Measurements from ENCODE around the gene C2CD2. TPM values are rescaled to one million over a fixed set of nuclear protein-coding genes. Genes with fewer than 3 reads are reported as not detected.

C2CD2 gene
- total and polyA plus RNA-seq, 2 of the 4 experiments (the other 2 are of a cell fraction), result 15.6 to 25.3 TPM

GRCh38 chr21:41991659-41992058 is 37.8 kb upstream of the C2CD2 start:
- 97% methylated on average over 11 of the region's 16 CpGs; no CpG with 5 or more reads in 1 of the 2 experiments for WGBS, 2 experiments (ENCODE audit: extremely low coverage in 2 of 2, insufficient read length in 1 of 2)
- CTCF ChIA-PET, result no interaction called here
- POLR2A ChIA-PET (ENCODE audit: unreplicated experiment), result no interaction called here

More at GRCh38 chr21:41991659-41992058, 37.8 kb upstream of the C2CD2 start:
- DNase-seq, result no peak
- no peak overlapping the region for H3K4ac ChIP-seq (ENCODE audit: low read depth, low read length)
- TF ChIP-seq BHLHE40 (IDR thresholded peaks at IDR 0.05; ENCODE audit: low read depth, low read length) (no peak), ELK1 (IDR thresholded peaks at IDR 0.05; ENCODE audit: borderline replicate concordance, low read depth, low read length) (no peak), CTCF (conservative IDR thresholded peaks at IDR 0.05; ENCODE audit: low read depth, low read length) (no peak), FOS (IDR thresholded peaks at IDR 0.05; ENCODE audit: low read depth, low read length) (no peak), MAZ (IDR thresholded peaks at IDR 0.05; ENCODE audit: borderline replicate concordance, low read depth, low read length) (no peak), NFE2L2 (IDR thresholded peaks at IDR 0.05; ENCODE audit: low read depth, low read length) (no peak), MXI1 (IDR thresholded peaks at IDR 0.05; ENCODE audit: borderline replicate concordance, low read depth, low read length) (no peak), RCOR1 (IDR thresholded peaks at IDR 0.05; ENCODE audit: insufficient replicate concordance, low read length) (no peak), MAFK (IDR thresholded peaks at IDR 0.05; ENCODE audit: low read depth, low read length) (no peak), CHD1 (IDR thresholded peaks at IDR 0.05; ENCODE audit: low read depth, low read length) (no peak), CEBPB (IDR thresholded peaks at IDR 0.05; ENCODE audit: low read depth, low read length) (no peak)
- no peak for ATAC-seq (ENCODE audit: low read depth)
- H2BK120ac ChIP-seq (ENCODE audit: low read depth, low read length), result no peak overlapping the region
- no TSS peak for BruUV-seq (replicated peaks)
- H2AK5ac ChIP-seq (ENCODE audit: low read depth, low read length), result no peak overlapping the region
- H3K9ac ChIP-seq (ENCODE audit: low read depth, low read length), result no peak overlapping the region
- no peak overlapping the region for H3K4me3 ChIP-seq (ENCODE audit: insufficient read depth, low read depth, low read length)
- peaks cover 20 to 34% of the 10 kb centered on the region in 2 experiments; a peak in 3 of 4 replicates for H3K79me1 ChIP-seq (ENCODE audit: low read depth in 1 of 2, low read length in 2 of 2)
- H2BK15ac ChIP-seq (ENCODE audit: low read depth, low read length), result no peak overlapping the region
- intact Hi-C loops (cut with micrococcal nuclease) (no loop called here), in situ Hi-C loops (cut with MboI; ENCODE audit: low sequenced_read_pairs) (no loop called here), dilution Hi-C loops (cut with HindIII; ENCODE audit: low sequenced_read_pairs, unreplicated experiment) (no loop called here)
- no peak overlapping the region for H2AK9ac ChIP-seq (replicated peaks; ENCODE audit: low read depth, low read length, poor library complexity)
- no peak overlapping the region for H3K18ac ChIP-seq (ENCODE audit: low read depth, low read length)
- no peak overlapping the region for H4K91ac ChIP-seq (ENCODE audit: insufficient read depth, low read depth, low read length)
- no peak overlapping the region for H2BK20ac ChIP-seq (ENCODE audit: low read depth, low read length)
- H3K27ac ChIP-seq (ENCODE audit: insufficient read depth, low read length), result no peak overlapping the region
- H4K20me1 ChIP-seq (ENCODE audit: insufficient read depth, low read length), result peaks cover 5% of the 10 kb centered on the region; the same call in 1 of the 2 replicates
- peaks cover 28% of the 10 kb centered on the region for H3K36me3 ChIP-seq (ENCODE audit: control insufficient read depth, insufficient read depth, low read length)
- H4K5ac ChIP-seq (ENCODE audit: low read depth, low read length), result no peak overlapping the region
- H3K4me1 ChIP-seq (ENCODE audit: control insufficient read depth, insufficient read depth, low read length), result peaks cover 7% of the 10 kb centered on the region
- peaks cover 2% of the 10 kb centered on the region; the same call in 1 of the 2 replicates for H3K9me3 ChIP-seq (ENCODE audit: control insufficient read depth, insufficient read depth, low read length)
- H2BK5ac ChIP-seq (ENCODE audit: low read depth, low read length, poor library complexity, severe bottlenecking), result no peak overlapping the region
- H3K27me3 ChIP-seq (ENCODE audit: control insufficient read depth, insufficient read depth, low read length), result no peaks in the 10 kb centered on the region
- no peak overlapping the region for H3K14ac ChIP-seq (replicated peaks; ENCODE audit: low read depth, low read length)
- no peak overlapping the region for H3K23ac ChIP-seq (ENCODE audit: low read depth, low read length)
- peaks cover 2% of the 10 kb centered on the region; the same call in 1 of the 2 replicates for H3K9me1 ChIP-seq (ENCODE audit: insufficient read depth, low read length)
- no peak overlapping the region for H2AFZ ChIP-seq (replicated peaks; ENCODE audit: low read length, poor library complexity)
- no peak overlapping the region for H3K4me2 ChIP-seq (ENCODE audit: low read depth, low read length)
- H4K8ac ChIP-seq (ENCODE audit: low read depth in 2 of 2, low read length in 2 of 2), result no peak overlapping the region
- H3K56ac ChIP-seq (ENCODE audit: extremely low read depth, insufficient read depth, low read length), result no peak overlapping the region
